ENCODE results near the gene WDFY1. TPM values are rescaled to one million over a fixed set of nuclear protein-coding genes. Genes with fewer than 3 reads are reported as not detected.

WDFY1 gene
- total RNA-seq, 6 experiments from 2014 or later = 35.2 to 50.4 (median 44.7) TPM

- no peak for DNase-seq
- Mint-ChIP-seq H3K27ac (no peak overlapping the region), H3K9me3 (no peaks in the 10 kb centered on the region), H3K4me1 (ENCODE audit: low read depth) (peaks cover 30% of the 10 kb centered on the region), H3K27me3 (ENCODE audit: insufficient read depth) (peaks cover 2% of the 10 kb centered on the region; the same call in 1 of the 2 replicates), H3K36me3 (ENCODE audit: low read depth) (peaks cover 46% of the 10 kb centered on the region), H3K4me3 (no peak overlapping the region)
- TF ChIP-seq CTCF (IDR thresholded peaks at IDR 0.05) = no peak
These were observed 44.6 kb downstream of the WDFY1 start for GRCh38 chr2:223900531-223900930.

GRCh38 chr2:223900066-223900465, 45.1 kb downstream of the WDFY1 start:
- DNase-seq = no peak
- peaks cover 34% of the 10 kb centered on the region for H3K4me1 Mint-ChIP-seq (ENCODE audit: low read depth)
- H3K9me3 Mint-ChIP-seq = no peaks in the 10 kb centered on the region
- H3K27ac Mint-ChIP-seq = no peak overlapping the region
- no peak for TF ChIP-seq CTCF (IDR thresholded peaks at IDR 0.05)
- peaks cover 49% of the 10 kb centered on the region for H3K36me3 Mint-ChIP-seq (ENCODE audit: low read depth)
- H3K27me3 Mint-ChIP-seq (ENCODE audit: insufficient read depth) = peaks cover 2% of the 10 kb centered on the region; the same call in 1 of the 2 replicates
- no peak overlapping the region for H3K4me3 Mint-ChIP-seq

GRCh38 chr2:223897669-223898330, 47.3 kb downstream of the WDFY1 start:
- Mint-ChIP-seq H3K4me3 (no peak overlapping the region), H3K27ac (no peak overlapping the region)

GRCh38 chr2:223896833-223897311, 48.3 kb downstream of the WDFY1 start:
- Mint-ChIP-seq H3K9me3 (no peaks in the 10 kb centered on the region), H3K4me3 (no peak overlapping the region), H3K27ac (peak overlapping the region; percentile 56), H3K4me1 (ENCODE audit: low read depth) (peaks cover 34% of the 10 kb centered on the region), H3K36me3 (ENCODE audit: low read depth) (peaks cover 57% of the 10 kb centered on the region), H3K27me3 (ENCODE audit: insufficient read depth) (peaks cover 2% of the 10 kb centered on the region)
- no peak for TF ChIP-seq CTCF (IDR thresholded peaks at IDR 0.05)
- no peak for DNase-seq

More at GRCh38 chr2:223897669-223898330, 47.3 kb downstream of the WDFY1 start:
- peaks cover 34% of the 10 kb centered on the region for H3K4me1 Mint-ChIP-seq (ENCODE audit: low read depth)
- peaks cover 51% of the 10 kb centered on the region for H3K36me3 Mint-ChIP-seq (ENCODE audit: low read depth)
- TF ChIP-seq CTCF (IDR thresholded peaks at IDR 0.05) = no peak
- no peaks in the 10 kb centered on the region for H3K9me3 Mint-ChIP-seq
- DNase-seq = no peak
- H3K27me3 Mint-ChIP-seq (ENCODE audit: insufficient read depth) = peaks cover 2% of the 10 kb centered on the region

- peaks cover 42% of the 10 kb centered on the region for H3K36me3 Mint-ChIP-seq (ENCODE audit: low read depth)
- H3K9me3 Mint-ChIP-seq = no peaks in the 10 kb centered on the region
- H3K4me3 Mint-ChIP-seq = no peak overlapping the region
- H3K27ac Mint-ChIP-seq = no peak overlapping the region
- H3K27me3 Mint-ChIP-seq (ENCODE audit: insufficient read depth) = peaks cover 2% of the 10 kb centered on the region
- H3K4me1 Mint-ChIP-seq (ENCODE audit: low read depth) = peaks cover 28% of the 10 kb centered on the region
- no peak for DNase-seq
- no peak for TF ChIP-seq CTCF (IDR thresholded peaks at IDR 0.05)
These were observed 50.2 kb downstream of the WDFY1 start for GRCh38 chr2:223894968-223895367.

Data from HFFc6 (cell line).